Measurements from ENCODE around the gene CHCHD3.

The CHCHD3 gene

GRCh38 chr7:132806834-132807233 lies 275.1 kb downstream of the CHCHD3 start:
- no peak for DNase-seq (ENCODE audit: low spot score)

GRCh38 chr7:132805766-132806165 lies 276.1 kb downstream of the CHCHD3 start:
- no peak for DNase-seq (ENCODE audit: low spot score)

- DNase-seq (ENCODE audit: low spot score) = no peak
Observed at GRCh38 chr7:132804849-132805485, 276.9 kb downstream of the CHCHD3 start.

- DNase-seq (ENCODE audit: low spot score) = no peak
Observed at GRCh38 chr7:132800522-132800921, 281.4 kb downstream of the CHCHD3 start.

GRCh38 chr7:132799081-132799413 lies 282.8 kb downstream of the CHCHD3 start:
- DNase-seq (ENCODE audit: low spot score) = no peak

- no peak for DNase-seq (ENCODE audit: low spot score)
Observed at GRCh38 chr7:132797152-132797551, 284.7 kb downstream of the CHCHD3 start.

GRCh38 chr7:132793474-132793873 lies 288.4 kb downstream of the CHCHD3 start:
- no peak for DNase-seq (ENCODE audit: low spot score)

GRCh38 chr7:132791036-132791435 lies 290.9 kb downstream of the CHCHD3 start:
- DNase-seq (ENCODE audit: low spot score) = no peak

- no peak for DNase-seq (ENCODE audit: low spot score)
Observed at GRCh38 chr7:132790104-132790503, 291.8 kb downstream of the CHCHD3 start.

GRCh38 chr7:132789281-132789680 lies 292.6 kb downstream of the CHCHD3 start:
- no peak for DNase-seq (ENCODE audit: low spot score)

- DNase-seq (ENCODE audit: low spot score) = no peak
Observed at GRCh38 chr7:132785870-132786269, 296.0 kb downstream of the CHCHD3 start.

- DNase-seq (ENCODE audit: low spot score) = no peak
Observed at GRCh38 chr7:132784406-132784805, 297.5 kb downstream of the CHCHD3 start.

- no peak for DNase-seq (ENCODE audit: low spot score)
Observed at GRCh38 chr7:132783824-132784223, 298.1 kb downstream of the CHCHD3 start.

GRCh38 chr7:132782777-132783640 lies 298.9 kb downstream of the CHCHD3 start:
- DNase-seq (ENCODE audit: low spot score) = no peak

GRCh38 chr7:132780822-132781221 lies 301.1 kb downstream of the CHCHD3 start:
- no peak for DNase-seq (ENCODE audit: low spot score)

GRCh38 chr7:132779164-132779563 lies 302.7 kb downstream of the CHCHD3 start:
- no peak for DNase-seq (ENCODE audit: low spot score)

- no peak for DNase-seq (ENCODE audit: low spot score)
Observed at GRCh38 chr7:132778761-132779160, 303.1 kb downstream of the CHCHD3 start.

GRCh38 chr7:132777956-132778355 lies 303.9 kb downstream of the CHCHD3 start:
- DNase-seq (ENCODE audit: low spot score) = no peak

GRCh38 chr7:132777414-132777813 lies 304.5 kb downstream of the CHCHD3 start:
- no peak for DNase-seq (ENCODE audit: low spot score)

GRCh38 chr7:132776048-132776620 lies 305.8 kb downstream of the CHCHD3 start:
- DNase-seq (ENCODE audit: low spot score) = no peak

GRCh38 chr7:132773527-132773956 lies 308.3 kb downstream of the CHCHD3 start:
- DNase-seq (ENCODE audit: low spot score) = peak; percentile 45

- DNase-seq (ENCODE audit: low spot score) = no peak
Observed at GRCh38 chr7:132771301-132771730, 310.6 kb downstream of the CHCHD3 start.

- no peak for DNase-seq (ENCODE audit: low spot score)
Observed at GRCh38 chr7:132770055-132770454, 311.8 kb downstream of the CHCHD3 start.

Data from activated CD4-positive, alpha-beta T cell treated with anti-CD3 and anti-CD28 coated beads, Interleukin-2, Interleukin-4, amounts not matched to agents 100 ng/mL and 50 ng/mL, durations not matched to agents 16 hours and 8 hours (primary cell).